Measurements from ENCODE around the gene DNAH17.

DNAH17 gene

DNA sequence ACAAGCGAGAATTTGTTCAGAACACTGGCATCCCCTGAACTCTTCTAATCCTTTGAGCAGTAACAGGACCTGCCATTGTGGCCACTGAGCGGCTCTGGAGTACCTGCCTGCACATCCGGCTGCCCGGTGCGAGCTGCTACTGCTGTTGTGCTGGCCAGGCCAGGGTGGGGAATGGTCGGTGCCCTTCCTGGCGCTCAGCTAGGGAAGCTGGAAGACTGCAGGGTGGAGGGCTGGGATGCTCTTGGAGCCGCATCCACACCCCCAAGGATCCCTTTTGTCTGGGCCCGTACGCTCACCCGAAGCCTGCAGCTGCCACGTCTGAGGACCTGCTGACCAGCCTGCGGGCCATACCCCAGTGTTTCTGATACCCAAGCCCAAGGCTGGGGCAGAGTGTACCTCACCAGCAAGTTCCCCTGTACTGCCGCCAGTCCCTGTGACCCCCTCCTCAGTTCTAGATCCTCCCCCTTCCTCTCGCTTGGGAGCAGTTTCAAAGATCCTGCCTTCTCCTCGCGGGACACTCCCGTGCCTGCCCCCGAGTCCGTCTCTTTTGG is 149.1 kb downstream of the DNAH17 start:
- no peak for DNase-seq

DNA sequence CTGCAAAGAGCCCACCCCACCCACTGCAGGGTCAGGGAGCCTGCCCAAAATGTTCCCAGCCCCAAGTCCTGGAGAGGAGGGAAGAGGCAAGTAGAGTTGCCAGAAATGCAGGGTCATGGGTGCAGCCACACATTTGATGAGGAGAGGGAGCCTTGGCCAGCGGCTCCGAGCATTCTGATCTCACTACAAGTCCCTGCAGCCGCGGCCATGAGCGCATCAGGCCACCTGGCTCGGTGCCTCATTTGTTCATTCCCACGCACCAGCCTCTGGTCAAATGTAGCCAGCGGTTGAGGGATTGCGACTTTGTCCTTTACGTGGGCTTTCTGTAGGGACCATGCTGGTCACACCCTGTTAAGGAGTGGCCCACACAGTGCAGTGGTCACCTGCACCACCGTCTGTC is 150.1 kb downstream of the DNAH17 start:
- no peak for DNase-seq

- no peak for DNase-seq
Measured at GRCh38 chr17:78426293-78426879, 150.8 kb downstream of the DNAH17 start.

DNA sequence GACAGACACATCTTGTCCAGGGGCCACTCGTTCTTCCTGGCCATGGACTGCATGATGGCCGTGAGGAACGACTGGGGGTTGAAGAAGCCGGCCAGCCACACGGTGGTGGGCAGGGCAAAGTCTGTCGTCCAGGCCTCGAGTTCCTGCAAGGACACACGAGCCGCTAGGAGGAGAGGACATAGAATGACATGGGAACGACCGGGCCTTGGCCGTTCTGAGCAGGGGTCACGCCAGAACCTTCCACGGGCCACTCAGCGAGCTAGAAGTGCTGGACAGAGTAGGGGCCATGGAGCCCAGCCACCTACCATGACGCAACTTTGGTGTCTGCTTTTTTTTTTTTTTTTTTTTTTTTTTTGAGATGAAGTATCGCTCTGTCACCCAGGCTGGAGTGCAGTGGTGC is 151.8 kb downstream of the DNAH17 start:
- DNase-seq, result no peak

DNA sequence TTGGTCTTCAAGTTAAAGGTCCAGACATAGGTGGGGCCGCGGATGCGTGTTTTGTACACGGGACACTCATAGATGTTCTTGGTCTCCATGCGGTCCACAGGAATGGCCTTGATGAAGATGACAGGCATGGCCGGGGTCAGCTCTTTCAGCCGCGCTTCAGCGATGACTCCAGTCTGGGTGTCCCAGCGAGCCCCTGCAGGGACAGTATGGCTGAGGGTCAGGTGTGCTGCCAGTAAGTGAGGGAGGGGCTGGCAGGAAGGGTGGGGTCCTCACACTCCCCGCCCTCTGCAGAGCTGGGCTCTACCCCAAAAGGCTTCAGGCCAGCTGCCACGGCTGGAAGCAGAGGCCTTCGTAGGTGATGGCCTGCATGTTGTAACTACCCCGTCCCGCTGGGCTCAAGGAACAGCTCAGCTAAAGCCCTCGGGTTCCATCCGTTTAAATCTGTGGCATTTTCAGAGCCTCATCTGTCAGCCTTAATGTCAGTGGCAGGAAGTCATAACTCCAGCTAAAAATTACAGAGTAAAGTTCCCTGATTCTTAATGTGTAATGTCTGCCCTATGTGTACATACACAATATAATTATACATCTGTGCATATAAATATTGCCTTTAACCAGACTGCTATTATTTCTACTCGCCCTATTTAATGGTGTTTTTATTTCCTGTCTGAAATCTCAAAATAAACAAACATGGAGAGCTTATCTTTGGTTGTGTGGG is 153.1 kb downstream of the DNAH17 start:
- no peak for DNase-seq

DNA sequence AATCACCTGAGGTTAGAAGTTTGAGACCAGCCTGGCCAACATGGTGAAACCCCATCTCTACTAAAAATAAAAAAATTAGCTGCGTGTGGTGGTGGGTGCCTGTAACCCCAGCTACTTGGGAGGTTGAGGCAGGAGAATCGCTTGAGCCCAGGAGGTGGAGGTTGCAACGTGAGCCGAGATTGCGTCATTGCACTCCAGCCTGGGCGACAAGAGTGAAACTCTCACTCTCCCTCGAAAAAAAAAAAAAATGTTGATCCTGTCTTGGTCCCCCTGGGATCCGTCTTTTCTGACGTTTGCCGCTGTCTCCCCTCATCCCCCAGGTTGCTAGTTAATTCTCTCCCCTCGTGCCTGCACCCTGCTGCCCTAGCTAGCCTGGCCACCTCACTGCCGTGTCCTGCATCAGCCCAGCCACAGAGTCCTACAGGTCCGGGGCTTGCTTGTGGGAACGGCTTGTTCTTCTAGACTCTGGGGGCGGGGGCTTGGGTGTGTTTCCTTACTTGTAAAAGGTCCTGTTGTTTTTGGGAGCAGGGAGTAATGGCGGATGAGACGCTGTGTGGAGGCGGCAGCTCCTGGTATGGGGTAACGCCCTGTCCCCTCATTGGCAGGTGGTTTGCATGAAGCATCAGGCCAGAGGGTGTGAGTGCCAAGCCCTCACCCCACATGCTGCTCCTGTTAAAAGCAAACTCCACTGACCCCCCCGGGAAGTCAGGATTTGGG is 154.2 kb downstream of the DNAH17 start:
- no peak for DNase-seq

DNA sequence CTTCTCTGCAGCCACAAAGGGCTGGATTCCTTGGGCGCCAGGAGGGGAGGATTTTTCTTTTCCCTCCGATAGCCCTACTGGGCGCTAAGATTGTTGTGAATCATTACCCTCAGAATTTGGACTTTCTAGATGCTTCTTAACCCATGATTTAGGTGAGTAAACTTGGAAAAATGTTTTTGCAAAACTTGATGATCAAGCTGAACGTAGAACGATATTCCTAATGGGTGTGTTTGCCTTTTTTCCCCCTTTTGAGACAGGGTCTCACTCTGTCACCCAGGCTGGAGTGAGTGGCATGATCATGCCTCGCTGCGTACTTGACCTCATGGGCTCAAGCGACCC is 155.0 kb downstream of the DNAH17 start:
- DNase-seq, result no peak

DNA sequence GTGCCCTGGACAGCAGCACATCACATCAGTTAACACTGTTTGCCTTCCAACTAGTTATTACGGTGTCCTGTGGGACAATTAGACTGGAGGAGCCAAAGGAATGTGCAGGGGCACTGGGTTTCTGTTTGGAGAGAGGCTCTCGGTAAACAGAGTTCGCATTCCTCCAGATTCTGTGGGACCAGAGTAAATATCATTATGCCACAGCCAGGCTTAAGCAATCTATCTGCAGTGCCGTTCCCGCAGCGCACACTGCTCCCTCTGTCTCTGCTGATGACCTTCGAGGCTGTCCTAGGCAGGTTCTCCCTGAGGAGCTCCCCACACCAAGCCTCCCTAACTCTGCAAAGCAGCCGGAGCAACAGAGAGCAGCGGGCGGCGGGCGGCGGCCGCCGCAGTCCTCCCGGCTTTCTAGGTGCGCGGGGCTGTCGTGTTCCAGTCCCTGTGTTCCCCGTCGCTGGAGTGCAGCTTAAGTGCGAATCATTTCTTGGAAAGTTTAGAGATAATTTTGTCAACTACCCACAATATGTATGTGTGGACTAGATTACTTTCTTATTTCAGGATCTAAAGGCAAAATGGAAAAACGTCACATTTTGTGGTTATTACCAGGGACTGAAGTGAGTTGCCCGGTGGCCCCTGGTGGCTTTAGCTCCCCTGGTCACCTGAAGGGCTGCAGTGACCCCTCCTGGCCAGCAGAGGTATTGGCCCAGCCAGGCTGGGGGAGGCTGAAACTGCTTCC is 155.5 kb downstream of the DNAH17 start:
- peak; percentile 83 to 89 (median 85) for DNase-seq

GRCh38 chr17:78421084-78421533 is 156.1 kb downstream of the DNAH17 start:
- DNase-seq, result no peak

DNA sequence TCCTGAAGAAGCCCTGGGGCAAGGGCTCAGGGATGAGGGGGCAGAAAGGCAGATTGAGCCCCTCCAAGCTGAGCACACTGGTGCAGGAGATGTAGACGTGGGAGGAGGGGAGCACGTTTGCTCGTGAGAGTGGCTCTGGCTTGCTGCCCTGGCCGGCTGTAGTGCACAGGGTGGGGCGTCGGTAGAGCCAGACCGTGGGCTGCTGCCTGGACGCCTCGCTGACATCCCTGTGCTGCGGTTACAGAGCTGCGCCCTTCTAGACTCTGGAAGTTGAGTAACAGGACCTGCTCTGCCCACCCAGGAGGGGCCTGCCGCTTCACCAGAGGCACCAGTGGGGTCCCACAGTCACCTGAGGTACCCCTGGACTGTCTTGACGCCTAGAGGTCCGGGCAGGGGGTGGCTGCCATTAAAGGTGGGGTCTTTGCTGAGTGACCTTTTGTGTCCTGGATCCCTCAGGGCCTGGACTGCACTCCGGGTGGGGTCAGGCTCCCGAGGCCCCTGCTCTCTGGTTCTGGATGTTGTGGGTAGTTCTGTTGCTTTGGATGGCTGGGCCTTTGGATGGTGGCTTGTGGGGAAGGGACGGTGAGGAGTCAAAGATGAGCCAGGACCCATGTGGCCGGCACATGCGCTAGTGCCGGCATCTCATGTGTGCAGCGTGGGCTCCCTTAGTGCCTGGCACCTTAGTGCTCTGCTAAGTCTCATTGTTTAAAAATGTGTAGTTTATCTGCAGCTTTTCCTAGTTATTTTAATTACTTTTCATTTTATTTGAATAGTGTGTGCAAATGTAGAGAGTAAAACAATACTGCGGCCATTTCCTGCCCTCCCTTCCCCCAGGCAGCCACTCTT is 157.0 kb downstream of the DNAH17 start:
- DNase-seq, result no peak

GRCh38 chr17:78418326-78419026 is 158.7 kb downstream of the DNAH17 start:
- DNase-seq, result peak; percentile 53 to 83 (median 59)

- no peak for DNase-seq
Measured at GRCh38 chr17:78417531-78417909, 159.7 kb downstream of the DNAH17 start.

- peak; percentile 80 to 90 (median 83) for DNase-seq
Measured at GRCh38 chr17:78416791-78417530, 160.2 kb downstream of the DNAH17 start.

DNA sequence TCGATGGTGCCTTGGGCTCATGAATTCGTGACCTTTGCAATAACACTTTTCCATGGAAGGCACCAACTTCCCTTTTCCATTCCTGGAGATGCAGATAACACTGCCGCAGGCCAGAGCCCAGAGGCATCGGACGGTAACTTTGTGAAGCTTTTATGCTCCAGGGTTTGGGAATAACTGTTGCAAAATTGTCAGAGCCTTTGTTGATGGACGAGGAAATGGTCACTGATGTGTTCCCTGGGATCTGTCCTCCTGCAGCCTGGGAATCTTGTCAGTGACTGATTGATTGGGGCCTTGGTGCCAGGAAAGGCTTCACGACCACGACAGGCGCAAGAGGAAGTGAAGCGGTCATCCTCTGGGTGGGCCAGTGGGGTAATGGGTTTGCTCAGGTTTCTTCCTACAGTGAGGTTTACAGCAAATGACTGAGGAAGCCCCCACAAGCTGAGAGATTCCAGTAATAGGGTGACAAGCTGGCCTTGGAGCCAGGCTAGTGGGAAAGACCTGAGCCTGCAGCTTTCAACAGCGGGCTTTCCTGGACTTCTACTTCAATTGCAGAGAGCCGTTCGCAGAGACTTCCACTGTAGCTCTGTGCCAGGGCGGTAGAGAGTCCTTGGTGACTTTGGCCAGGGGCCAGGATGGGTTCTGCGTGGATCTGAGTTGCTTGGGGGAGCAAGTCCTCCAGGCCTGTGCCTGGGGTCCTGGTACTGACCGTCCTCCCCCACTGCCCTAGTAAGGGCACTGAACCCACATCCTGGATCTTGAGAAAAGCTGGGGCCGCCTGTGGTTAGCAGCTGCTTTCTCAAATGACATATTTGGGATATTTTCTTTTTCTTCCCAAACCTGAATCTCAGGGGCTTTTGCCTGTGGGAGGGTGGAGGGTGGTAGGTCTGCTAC is 161.1 kb downstream of the DNAH17 start:
- peak; percentile 26 to 64 (median 40) for DNase-seq

GRCh38 chr17:78414178-78415162 is 162.7 kb downstream of the DNAH17 start:
- no peak for DNase-seq

DNA sequence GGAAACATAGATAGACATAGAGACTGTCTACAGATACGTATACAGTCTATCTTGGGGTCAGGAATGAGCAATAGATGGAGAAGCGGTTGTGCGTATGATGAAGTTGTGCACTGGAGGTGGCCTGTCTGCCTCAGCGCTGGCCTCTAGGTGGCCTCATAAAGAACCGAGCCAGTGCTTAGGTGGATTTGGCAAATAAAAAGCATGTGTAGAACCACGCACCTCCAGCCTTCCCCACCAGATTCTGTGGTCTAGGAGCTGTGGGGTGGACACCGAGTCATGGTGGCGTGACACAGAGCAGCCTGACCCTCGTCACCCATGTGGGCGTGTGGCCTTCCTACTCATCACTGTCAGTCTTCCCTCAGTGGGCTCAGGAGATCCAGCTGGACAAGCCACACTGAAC is 164.8 kb downstream of the DNAH17 start:
- peak; percentile 90 to 93 (median 92) for DNase-seq

DNA sequence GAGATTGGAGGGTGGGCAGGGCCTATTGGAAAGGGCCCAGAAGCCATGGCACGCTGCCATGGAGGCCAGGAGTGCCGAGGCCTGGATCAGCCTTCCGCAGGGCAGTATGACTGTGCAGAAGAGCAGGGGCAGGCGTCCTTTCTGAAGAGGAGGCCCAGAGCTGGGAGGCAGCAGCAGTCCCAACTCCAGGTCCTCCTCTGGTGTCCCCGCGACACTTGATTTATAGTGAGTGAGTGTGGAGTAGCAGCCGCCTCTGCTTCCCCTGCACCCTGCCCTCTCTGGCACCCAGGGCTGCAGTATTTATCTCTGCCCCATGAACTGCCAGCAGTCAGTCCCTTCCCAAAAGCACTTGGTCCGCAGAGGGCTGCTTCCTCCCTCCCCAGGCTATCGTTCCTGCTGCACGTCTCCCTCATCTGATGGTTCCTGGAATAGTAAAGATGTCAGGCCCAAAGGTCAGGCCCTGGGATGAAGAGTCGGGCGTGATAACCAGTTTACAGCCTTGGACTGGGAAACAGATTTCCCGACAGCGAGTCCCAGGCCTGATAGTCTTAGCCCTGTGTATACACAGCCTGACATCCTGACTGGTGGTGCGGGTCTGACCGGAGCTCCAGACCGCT is 165.8 kb downstream of the DNAH17 start:
- no peak for DNase-seq
